NOMO-1 (cell line): Measurements from ENCODE around the gene FCN1.

Experiments used
- DNase-seq, 2 experiments: peaks; one replicate each; lab custom pipeline; 2025; ENCODE audit not compliant: unreplicated experiment in 2 of 2; lab: John Stamatoyannopoulos, UW

FCN1 gene

DNA sequence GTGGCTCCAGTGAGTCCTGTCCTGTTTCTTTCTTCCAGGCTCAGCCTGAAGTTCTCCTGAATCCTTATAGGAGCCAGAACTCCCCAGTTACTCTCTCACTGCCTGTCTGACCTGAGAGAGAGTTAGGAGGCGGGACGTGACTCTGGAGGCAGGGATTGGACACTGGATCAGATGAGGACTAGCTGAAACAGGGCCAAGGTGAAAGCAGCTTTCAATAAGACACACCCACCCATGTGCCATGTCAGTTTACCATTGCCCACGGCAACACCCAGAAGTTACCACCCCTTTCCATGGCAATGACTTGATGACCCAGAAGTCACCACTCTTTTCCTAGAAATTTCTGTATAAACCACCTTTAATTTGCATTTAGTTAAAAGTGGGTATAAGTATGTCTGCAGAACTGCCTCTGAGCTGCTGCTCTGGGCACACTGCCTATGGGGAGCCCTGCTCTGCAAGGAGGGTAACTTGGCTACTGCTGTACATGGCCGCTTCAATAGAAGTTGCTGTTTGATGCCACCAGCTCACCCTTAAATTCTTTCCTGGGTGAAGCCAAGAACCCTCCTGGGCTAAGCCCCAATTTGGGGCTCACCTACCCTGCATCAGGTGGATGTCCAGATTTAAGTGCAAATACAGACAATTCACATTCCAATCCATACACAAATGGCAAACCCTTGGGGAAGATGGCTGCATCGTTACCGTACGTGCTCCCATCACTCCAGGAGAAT is 23.4 kb downstream of the FCN1 start:
- DNase-seq: no peak

DNA sequence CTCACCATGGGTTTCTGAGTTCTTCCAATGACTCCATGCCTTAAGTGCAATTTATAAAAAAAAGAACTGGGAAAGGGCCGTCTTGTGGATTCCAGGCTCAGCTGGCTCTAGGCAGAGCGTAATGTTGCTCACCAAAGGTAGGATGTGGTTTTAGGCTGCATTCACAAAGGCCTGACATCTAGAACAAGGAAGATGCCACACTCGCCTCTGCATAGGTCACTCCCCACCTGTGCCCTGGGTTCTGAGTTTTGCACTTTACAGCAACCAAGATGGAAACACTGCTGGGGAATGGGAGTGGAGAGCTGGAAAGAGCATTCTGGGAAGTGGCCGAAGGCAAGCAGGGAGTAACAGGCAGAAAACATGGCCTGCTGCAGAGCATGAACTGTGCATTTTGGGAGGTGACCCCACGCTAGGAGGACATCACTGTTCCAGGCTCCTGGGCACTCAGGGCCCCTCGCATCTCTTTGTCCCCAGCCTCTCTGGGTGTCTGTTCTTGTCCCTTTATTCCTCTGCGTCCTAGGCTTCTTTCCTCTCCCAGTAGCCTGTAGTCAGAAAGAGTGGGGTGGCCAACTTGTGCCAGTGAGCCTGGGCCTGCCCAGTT is 24.8 kb downstream of the FCN1 start:
- no peak for DNase-seq

DNA sequence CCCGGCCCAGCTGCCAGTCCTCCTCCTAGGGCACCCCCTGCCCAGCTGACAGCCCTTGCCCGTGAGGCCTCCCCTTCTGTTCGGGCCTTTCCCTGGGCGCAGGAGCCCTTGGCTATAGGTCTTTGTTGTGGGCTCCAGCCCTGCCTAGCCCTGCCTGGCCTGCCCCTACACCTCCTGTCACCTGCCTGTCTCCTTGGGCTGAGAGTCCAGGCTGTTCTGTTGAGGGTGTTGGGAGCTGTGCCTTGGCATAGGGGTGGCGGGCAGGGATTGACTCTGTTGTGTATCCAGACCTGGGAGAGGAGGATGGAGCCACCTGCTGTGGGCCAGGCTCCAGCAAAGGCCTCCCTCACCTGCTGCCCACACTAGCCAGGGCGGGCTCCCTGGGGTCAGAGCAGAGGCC is 25.5 kb downstream of the FCN1 start:
- DNase-seq: no peak

DNA sequence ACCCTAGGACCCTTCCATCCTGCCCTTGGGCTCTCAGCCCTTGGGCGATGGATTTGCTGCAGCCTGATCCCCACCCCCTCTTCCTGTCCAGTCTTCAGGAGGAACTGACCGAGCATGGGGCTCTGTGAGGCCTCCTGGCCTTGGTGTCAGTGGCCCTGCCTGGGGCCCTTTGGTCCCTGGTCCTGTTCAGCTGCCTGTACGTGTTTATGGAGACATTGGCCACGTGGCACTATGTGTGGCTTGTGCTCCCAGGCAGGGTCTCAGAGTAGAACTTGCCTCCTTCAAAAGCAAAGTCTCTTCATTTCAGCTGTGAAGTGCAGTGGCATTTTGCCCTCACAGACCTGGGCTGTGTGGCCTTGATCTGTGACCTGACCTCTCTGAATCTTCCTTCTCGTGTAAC is 26.0 kb downstream of the FCN1 start:
- DNase-seq: no peak

DNA sequence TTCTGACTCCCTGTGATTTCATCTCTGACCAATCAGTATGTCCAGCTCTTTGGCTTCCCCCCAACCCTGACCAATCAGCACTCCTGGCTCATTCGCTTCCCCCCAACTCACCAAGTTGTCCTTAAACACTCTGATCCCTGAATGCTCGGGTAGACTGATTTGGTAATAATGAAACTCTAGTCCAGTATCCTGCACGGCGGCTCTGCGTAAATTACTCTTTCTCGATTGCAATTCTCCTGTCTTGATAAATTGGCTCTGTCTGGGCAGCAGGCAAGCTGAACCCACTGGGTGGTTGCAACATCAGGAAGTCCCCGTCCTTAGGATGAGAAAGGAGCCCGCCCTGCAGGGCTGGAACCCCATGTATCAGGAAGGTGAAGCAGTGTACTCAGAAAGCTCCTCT is 26.7 kb downstream of the FCN1 start:
- DNase-seq: peak; percentile 63 to 78

DNA sequence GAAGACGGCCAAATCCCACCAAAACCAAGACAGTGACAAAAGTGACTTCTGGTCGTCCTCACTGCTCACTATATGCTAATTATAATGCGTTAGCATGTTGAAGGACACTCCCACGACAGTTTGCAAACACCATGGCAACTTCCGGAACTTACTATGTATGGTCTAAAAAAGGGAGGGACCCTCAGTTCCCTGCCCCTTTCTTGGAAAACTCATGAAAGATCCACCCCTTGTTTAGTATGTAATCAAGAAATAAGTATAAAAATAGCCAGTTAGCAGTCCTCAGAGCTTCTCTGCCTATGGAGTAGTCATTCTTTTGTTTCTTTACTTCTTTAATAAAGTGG is 27.6 kb downstream of the FCN1 start:
- no peak for DNase-seq

DNA sequence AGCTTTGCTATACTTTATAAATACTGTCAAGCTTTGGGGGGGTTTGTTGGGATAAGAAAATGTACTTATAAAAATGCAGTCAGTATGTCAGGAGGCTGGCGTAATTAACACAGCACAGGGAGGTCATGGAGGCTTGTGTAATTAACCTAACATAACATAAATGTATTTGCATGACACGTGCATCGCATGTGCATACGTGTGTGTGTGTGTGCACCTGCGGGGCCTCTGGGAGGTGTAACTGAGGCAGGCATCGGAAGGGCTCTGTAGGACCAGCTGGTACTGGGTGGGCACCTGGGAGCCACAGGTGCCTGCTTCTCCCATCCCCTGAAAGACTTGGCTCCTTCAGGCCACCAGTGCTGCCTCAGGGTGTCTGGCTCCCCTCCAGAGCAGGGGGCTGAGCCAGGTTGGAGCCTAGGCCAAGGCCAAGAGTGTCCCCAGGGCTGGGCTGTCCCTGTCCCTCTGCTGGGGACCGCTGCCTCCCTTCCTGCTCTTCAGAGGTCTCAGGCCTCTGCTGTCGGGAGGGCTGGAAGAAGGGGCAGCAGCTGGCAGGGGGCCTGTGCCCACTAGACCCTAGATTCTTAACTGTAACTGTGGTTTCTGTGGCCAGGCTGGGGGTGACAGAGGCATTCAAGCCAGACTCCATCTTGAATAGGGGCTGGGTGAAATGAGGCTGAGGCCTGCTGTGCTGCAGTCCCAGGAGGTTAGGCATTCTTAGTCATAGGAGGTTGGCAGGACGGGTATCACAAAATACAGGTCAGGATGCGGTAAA is 28.1 kb downstream of the FCN1 start:
- no peak for DNase-seq

DNA sequence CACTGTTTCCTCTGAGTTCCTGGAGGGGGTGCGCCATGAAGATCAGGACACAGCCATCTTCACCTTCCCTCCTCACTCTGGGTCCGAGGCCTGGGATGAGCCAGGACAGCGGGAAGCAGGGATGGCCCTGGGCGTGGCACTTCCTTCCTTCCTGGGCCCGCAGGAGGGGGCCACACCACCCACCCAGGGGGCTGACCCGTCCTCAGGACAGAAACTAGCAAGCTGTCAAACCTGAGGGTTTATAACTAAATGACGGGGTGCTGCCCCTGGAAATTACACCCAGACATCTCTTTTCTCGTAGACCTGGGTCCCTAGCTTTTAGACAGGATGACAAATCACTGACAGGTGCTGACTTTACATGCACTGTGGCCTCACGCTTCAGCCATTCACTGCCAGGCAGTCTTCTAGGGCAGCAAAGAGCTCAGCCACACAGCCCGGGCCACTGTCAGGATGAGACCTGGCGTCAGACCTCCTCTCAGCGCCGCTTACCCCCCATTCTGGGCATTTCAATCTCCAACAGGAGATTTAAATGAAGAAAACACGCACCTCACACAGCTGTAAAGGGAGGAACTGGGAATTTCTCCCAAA is 29.0 kb downstream of the FCN1 start:
- no peak for DNase-seq

DNA sequence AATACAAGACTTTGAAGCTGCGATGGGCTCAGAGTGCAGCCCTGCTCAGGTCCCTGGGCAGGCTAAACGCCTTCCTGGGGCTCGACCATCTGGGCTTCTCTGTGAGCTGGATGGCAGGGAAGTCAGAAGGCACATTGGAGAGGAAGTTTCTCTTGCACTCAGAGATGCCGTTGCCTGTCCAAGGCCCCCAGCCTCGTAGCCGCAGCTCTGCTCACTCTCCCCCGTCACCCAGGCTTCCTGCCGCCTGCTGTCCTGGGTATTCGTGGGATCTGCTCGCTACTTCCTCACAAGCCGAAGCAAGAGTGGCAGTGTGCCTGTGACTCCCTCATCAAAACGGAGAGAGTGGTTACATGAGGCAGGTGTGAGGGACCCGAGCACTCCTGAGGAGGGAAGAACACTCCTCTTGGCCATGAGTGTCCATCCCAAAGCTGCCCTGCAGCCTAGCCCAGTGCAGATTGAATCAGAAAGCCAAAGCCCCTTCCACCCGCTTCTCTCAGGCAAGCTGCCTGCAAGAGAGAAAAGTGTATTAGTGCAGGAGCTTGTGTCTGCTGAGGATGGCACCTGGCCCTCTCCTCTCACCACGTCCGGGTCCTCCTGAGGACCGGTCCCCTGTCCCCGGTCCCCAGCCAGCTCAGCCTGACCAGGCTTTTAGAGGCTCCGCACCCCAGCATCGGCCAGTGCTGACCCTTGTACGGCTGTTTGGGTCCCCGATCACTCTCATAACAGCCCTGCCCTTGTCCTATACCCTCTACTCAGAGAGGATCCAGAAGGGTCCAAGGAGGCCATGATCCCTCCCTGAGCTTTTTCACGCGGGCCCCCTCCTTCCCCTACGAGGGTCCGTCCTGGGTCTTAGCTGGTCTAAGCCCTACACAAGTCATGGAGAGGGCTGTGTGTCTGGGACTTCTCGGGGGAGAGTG is 29.8 kb downstream of the FCN1 start:
- peak in 1 of 2 experiments; percentile 28 for DNase-seq

DNA sequence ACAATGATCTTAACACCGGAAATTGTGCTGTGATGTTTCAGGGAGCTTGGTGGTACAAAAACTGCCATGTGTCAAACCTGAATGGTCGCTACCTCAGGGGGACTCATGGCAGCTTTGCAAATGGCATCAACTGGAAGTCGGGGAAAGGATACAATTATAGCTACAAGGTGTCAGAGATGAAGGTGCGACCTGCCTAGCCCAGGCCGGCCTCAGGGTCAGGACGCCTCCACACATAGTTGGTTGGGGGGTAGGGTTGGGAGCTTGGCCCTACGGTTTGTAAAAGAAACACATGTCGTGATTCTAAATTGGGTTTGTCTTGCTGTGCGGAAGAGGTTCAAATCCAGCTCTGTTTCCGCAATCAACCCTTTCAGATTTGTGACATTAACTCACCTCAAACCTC is 30.5 kb downstream of the FCN1 start:
- no peak for DNase-seq

DNA sequence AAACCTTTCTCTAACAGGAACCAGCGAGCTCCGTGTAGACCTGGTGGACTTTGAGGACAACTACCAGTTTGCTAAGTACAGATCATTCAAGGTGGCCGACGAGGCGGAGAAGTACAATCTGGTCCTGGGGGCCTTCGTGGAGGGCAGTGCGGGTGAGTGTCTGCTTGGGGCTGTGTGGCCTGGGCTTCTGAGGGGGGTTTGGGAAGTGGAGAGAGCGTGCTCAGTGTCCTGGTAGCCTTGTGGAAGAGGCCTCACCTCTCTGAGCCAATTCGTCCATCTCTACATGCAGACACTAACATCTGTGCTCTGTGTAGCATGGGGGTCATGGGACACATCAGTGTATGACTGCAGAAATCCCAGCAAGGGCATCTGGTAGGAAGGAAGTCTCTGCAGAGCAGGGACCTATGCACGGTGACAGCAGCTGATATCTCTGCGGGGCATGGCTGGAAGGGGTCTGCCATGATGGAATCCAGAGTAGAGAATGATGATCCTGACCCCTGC is 31.2 kb downstream of the FCN1 start:
- DNase-seq: no peak

DNA sequence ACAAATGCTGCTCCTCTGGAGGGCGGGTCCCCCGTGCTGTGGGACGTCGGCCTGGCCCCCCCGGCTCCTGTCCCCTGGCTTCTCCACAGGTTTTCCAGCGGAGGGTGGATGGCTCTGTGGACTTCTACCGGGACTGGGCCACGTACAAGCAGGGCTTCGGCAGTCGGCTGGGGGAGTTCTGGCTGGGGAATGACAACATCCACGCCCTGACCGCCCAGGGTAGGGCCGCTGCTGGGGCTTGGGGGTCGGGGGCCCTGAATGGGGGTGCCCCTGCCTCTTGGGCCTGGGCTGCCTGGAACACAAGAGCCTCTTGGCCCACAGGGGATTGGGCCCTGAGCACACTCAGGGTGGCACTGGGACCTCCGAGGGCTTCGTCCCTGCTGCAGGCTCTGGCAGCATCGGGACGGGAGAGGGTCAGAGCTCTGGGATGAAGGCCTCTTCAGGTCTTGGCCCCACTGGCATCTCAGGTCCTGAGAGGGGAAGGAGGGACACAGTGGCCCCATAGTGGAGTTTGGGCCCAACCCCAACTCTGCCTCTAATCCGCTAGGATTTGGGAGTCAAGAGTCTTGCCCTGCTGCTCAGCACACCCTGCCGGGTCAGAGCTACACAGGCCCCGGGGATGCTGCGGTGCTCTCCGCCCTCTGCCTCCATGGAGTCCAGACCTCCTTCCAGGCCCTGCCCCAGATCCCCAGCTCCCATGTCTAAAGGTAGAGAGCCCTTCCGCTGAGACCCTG is 31.9 kb downstream of the FCN1 start:
- DNase-seq: no peak

DNA sequence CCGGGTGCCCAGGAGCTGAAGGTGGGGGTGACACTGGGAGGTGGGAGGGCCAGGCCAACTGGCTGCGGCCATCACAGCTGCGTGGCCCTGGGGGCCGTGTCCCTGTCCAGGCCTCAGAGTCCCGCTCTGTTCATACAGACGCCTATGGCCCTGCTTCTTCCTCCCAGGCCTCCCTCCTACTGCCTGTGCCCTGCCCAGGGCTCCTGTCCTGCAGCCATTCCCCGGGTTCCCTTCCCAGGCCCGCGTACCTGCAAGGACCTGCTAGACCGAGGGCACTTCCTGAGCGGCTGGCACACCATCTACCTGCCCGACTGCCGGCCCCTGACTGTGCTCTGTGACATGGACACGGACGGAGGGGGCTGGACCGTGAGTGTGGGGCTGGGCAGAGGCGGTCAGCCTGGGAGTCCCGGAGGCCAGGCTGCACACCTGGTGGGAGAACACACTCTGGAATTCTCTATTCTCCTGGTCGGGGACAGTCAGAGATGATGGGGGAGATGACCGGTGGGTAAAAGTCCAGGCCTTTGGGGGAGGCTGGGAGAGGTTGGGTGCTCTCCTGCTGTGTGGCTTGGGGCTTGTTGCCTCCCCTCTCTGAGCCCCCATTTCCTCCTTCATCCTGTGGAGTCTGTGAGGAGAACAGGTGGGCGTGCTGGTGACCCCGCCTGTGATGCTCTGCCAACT is 32.6 kb downstream of the FCN1 start:
- DNase-seq: no peak

DNA sequence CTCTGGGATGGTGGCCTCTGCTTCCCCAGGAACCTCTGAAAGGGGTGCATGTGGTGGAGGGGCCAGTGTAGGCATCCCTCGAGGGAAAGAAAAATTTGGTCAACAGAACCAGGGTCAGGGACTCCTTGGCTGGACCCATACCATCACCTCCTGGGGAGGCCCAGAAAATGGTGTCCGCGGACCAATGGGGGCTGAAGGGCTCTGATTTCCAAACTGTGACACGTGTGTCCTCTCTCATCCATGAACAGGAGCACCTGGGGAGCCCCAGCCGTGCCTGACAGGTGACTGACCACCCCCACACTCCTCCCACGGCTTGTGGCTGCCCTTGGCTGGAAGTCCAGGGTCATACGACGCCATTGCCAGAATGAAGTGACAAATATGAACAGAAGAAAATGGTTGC is 33.2 kb downstream of the FCN1 start:
- no peak for DNase-seq

DNA sequence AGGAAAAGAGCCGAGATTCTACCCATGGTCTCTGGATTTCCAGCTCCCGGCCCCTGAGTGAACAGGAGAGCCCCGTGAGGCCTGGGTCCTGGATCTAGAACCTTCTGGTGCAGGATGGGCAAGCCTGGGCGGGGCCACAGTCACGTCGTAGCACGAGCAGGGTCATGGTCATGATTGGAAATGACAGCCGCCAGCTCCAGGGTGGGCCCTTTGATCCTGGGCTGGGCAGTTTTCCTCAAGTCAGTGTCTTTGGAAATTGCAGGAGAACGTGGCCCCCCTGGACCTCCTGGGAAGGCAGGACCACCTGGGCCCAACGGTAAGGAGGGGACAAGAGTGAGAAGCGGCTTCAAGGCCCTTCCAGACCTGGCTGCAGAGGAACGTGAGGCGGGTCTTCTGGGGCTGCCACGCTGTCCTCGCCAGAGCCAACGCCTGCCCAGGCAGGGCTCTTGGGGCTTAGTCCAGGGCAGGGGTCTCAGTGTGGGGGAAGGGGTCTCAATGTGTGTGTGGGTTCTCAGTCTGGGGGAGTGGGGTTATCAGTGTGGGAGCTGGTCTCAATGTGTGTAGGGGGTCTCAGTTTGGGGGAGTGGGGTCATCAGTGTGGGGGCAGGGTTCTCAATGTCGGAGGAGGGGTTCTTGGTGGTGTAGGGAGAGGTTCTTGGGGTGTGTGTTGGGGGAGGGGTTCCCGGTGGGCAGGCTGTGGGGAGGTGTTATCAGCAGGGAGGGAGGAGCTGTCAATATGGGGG is 34.5 kb downstream of the FCN1 start:
- no peak for DNase-seq

DNA sequence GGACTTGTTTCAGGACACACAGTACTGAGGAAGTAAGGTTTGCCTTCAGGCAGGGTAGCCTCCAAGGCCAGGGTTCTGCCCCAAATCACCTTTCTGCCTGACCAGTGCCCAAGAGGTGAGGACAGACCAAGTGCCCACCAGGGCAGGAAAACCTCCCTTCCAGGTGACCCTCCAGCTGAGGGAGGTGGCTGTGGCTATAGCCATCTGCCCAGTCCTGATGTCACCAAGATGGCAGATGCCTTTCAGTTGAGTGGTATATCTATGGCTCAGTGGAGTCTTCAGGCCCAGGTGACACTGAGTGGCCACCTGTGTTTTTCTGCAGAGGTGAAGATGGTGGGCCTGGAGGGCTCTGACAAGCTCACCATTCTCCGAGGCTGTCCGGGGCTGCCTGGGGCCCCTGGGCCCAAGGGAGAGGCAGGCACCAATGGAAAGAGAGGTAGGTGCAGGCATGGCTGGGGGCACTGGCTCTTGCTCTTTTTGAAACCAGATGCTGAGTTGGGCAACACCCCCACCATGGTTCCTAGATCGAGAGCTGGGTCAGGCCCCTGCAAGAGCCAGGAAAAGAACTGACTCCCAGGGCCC is 35.4 kb downstream of the FCN1 start:
- DNase-seq: no peak

DNA sequence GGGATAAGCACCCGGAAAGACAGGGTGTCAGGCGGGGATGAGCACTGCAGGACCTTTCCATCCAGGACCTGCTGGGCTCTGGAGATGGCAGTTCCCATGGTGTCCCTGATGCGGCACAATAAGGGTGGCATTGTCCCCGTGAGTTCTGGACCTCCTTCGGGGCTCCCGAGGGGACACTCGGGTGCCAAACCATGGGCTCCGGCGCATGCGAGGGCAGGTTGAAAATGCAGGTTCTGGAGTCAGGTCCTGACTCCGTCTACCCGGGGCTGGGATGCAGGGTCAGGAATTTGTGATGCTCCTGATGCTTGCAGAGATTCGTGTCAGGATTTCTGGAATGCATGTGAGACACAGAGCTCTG is 36.4 kb downstream of the FCN1 start:
- no peak for DNase-seq
